Uterus (tissue), 2 donors: Measurements from ENCODE around the gene ACMSD.

Experiments
- CTCF ChIP-seq, 4 experiments: fragments of 200-600 bp in 2 of 4; fragments of 450-650 bp in 2 of 4; sonication (generic) in 2 of 4; IDR thresholded peaks; one replicate each; pipeline ENCODE4 v1.5.1; 2016 to 2019; ENCODE audit warnings: antibody characterized with exemption in 4 of 4, mild to moderate bottlenecking in 2 of 4, moderate library complexity in 1 of 4
- POLR2A ChIP-seq, 2 donors: fragments of 450-650 bp; IDR thresholded peaks; one replicate each; pipeline ENCODE4 v1.6.1; 2016; ENCODE audit warnings: antibody characterized with exemption in 2 of 2, mild to moderate bottlenecking in 1 of 2, moderate library complexity in 1 of 2

GRCh38 chr2:134866498-134867099, 28.2 kb downstream of the ACMSD start:
- TF ChIP-seq CTCF (IDR thresholded peaks at IDR 0.05) (no peak), POLR2A (IDR thresholded peaks at IDR 0.05) (no peak)
